H9 (cell line): ENCODE results near the gene SSBP3. TPM values are rescaled to one million over a fixed set of nuclear protein-coding genes. Genes with fewer than 3 reads are reported as not detected.

Experiments used
- DNase-seq: peaks from one replicate; pipeline ENCODE4 v3.0.0-alpha.2; 2017
- H2AFZ ChIP-seq: one replicate; pipeline ENCODE4 v1.6.1; 2013; ENCODE audit warnings: mild to moderate bottlenecking, low read length, control low read depth, moderate library complexity
- H2AK5ac ChIP-seq: 2 replicates; pipeline ENCODE4 v1.6.1; 2013; ENCODE audit warnings: low read length, control low read depth, mixed read lengths; ENCODE audit not compliant: insufficient read length
- H2BK120ac ChIP-seq: one replicate; pipeline ENCODE4 v1.6.1; 2013; ENCODE audit warnings: low read depth, mild to moderate bottlenecking, low read length, control low read depth, inconsistent platforms; ENCODE audit not compliant: poor library complexity, severe bottlenecking
- H2BK12ac ChIP-seq: 2 replicates; pipeline ENCODE4 v1.6.1; 2013; ENCODE audit warnings: low read length, control low read depth, mixed read lengths, low read depth; ENCODE audit not compliant: insufficient read length
- H2BK15ac ChIP-seq: 2 replicates; pipeline ENCODE4 v1.6.1; 2013; ENCODE audit warnings: low read depth, low read length, control low read depth
- H2BK20ac ChIP-seq: one replicate; pipeline ENCODE4 v1.6.1; 2013; ENCODE audit warnings: low read depth, mild to moderate bottlenecking, low read length, control low read depth, inconsistent platforms; ENCODE audit not compliant: poor library complexity, severe bottlenecking
- H2BK5ac ChIP-seq: 2 replicates; pipeline ENCODE4 v1.6.1; 2013; ENCODE audit warnings: low read length, control low read depth, mixed read lengths; ENCODE audit not compliant: insufficient read length
- H3K14ac ChIP-seq: 2 replicates; pipeline ENCODE4 v1.6.1; 2013; ENCODE audit warnings: low read length, control low read depth; ENCODE audit not compliant: insufficient read depth
- H3K18ac ChIP-seq: 2 replicates; pipeline ENCODE4 v1.6.1; 2013; ENCODE audit warnings: low read depth, mild to moderate bottlenecking, mixed read lengths, low read length, control low read depth; ENCODE audit not compliant: insufficient read length
- H3K23ac ChIP-seq: 2 replicates; pipeline ENCODE4 v1.6.1; 2013; ENCODE audit warnings: low read length, control low read depth, mixed read lengths, low read depth; ENCODE audit not compliant: insufficient read length
- H3K23me2 ChIP-seq: 2 replicates; pipeline ENCODE4 v1.6.1; 2013; ENCODE audit warnings: low read depth, mild to moderate bottlenecking, mixed read lengths, low read length, control low read depth; ENCODE audit not compliant: insufficient read length, poor library complexity, severe bottlenecking
- H3K27ac ChIP-seq: 2 replicates; pipeline ENCODE4 v1.5.1; 2013; ENCODE audit warnings: low read length, control low read depth, mixed read lengths, low read depth; ENCODE audit not compliant: insufficient read length
- H3K27me3 ChIP-seq: 2 replicates; pipeline ENCODE4 v1.6.1; 2013; ENCODE audit warnings: low read length, control low read depth, inconsistent platforms; ENCODE audit not compliant: insufficient read depth
- H3K4ac ChIP-seq: 2 replicates; pipeline ENCODE4 v1.6.1; 2013; ENCODE audit warnings: low read depth, mild to moderate bottlenecking, control low read depth, inconsistent platforms, low read length, moderate library complexity
- H3K4me1 ChIP-seq: 2 replicates; pipeline ENCODE4 v1.6.1; 2013; ENCODE audit warnings: low read length, control low read depth, inconsistent platforms; ENCODE audit not compliant: insufficient read depth
- H3K4me2 ChIP-seq: 2 replicates; pipeline ENCODE4 v1.6.1; 2013; ENCODE audit warnings: low read length, control low read depth, mixed read lengths; ENCODE audit not compliant: insufficient read length, insufficient read depth
- H3K56ac ChIP-seq: 2 replicates; pipeline ENCODE4 v1.6.1; 2013; ENCODE audit warnings: low read depth, mild to moderate bottlenecking, mixed read lengths, low read length, control low read depth; ENCODE audit not compliant: insufficient read length
- H3K79me1 ChIP-seq: 2 replicates; pipeline ENCODE4 v1.6.1; 2013; ENCODE audit warnings: low read depth, mild to moderate bottlenecking, moderate library complexity, low read length, control low read depth, inconsistent platforms; ENCODE audit not compliant: insufficient read depth, poor library complexity, severe bottlenecking
- H3K79me2 ChIP-seq: 2 replicates; pipeline ENCODE4 v1.6.1; 2013; ENCODE audit warnings: low read length, control low read depth, inconsistent platforms; ENCODE audit not compliant: insufficient read depth
- H3K9ac ChIP-seq: 2 replicates; pipeline ENCODE4 v1.6.1; 2013; ENCODE audit warnings: low read length, control low read depth, mixed read lengths; ENCODE audit not compliant: insufficient read length; ENCODE audit errors: extremely low read depth
- H3K9me3 ChIP-seq: one replicate; pipeline ENCODE4 v1.6.1; 2013; ENCODE audit warnings: low read depth, low read length, inconsistent platforms; ENCODE audit not compliant: control insufficient read depth
- H3T11ph ChIP-seq: one replicate; pipeline ENCODE4 v1.6.1; 2013; ENCODE audit warnings: mild to moderate bottlenecking, low read length, control low read depth, inconsistent platforms
- H4K20me1 ChIP-seq: one replicate; pipeline ENCODE4 v1.6.1; 2013; ENCODE audit not compliant: control insufficient read depth, insufficient read length, insufficient read depth
- H4K5ac ChIP-seq: 2 replicates; pipeline ENCODE4 v1.6.1; 2013; ENCODE audit warnings: low read depth, mild to moderate bottlenecking, mixed read lengths, low read length, control low read depth; ENCODE audit not compliant: insufficient read length
- H4K8ac ChIP-seq: replicated peaks from 2 replicates; pipeline ENCODE4 v1.6.1; 2013; ENCODE audit warnings: low read length, control low read depth, mixed read lengths, low read depth; ENCODE audit not compliant: insufficient read length
- H4K91ac ChIP-seq: 2 replicates; pipeline ENCODE4 v1.6.1; 2013; ENCODE audit warnings: low read depth, mild to moderate bottlenecking, moderate library complexity, mixed read lengths, low read length, control low read depth; ENCODE audit not compliant: insufficient read length
- H3K27ac Mint-ChIP-seq, 3 experiments: 2 replicates in 2 of 3; 3 replicates in 1 of 3; pipeline ENCODE4 v1.8.0; 2020 to 2021; ENCODE audit warnings: mixed read lengths in 3 of 3, mild to moderate bottlenecking in 1 of 3, moderate library complexity in 1 of 3
- H3K27me3 Mint-ChIP-seq: 2 replicates; pipeline ENCODE4 v1.8.0; 2021; ENCODE audit warnings: low read depth, mild to moderate bottlenecking, moderate library complexity, mixed read lengths
- H3K36me3 Mint-ChIP-seq, 3 experiments: 2 replicates in 2 of 3; 3 replicates in 1 of 3; pipeline ENCODE4 v1.8.0; 2020 to 2021; ENCODE audit warnings: low read depth in 3 of 3, mixed read lengths in 3 of 3; ENCODE audit not compliant: insufficient read depth in 1 of 3
- H3K4me1 Mint-ChIP-seq, 2 experiments: 2 replicates each; pipeline ENCODE4 v1.8.0; 2020; ENCODE audit warnings: mixed read lengths in 2 of 2
- H3K4me3 Mint-ChIP-seq, 2 experiments: 2 replicates in 1 of 2; 3 replicates in 1 of 2; pipeline ENCODE4 v1.8.0; 2020 to 2021; ENCODE audit warnings: mild to moderate bottlenecking in 2 of 2, mixed read lengths in 2 of 2, moderate library complexity in 1 of 2
- H3K9me3 Mint-ChIP-seq, 2 experiments: 2 replicates in 1 of 2; 3 replicates in 1 of 2; pipeline ENCODE4 v1.8.0; 2020; ENCODE audit warnings: mild to moderate bottlenecking in 2 of 2, mixed read lengths in 2 of 2, moderate library complexity in 1 of 2
- WGBS: extraction: QIAGEN DNeasy Blood & Tissue Kit; methylation state at CpG from one replicate; pipeline ENCODE4 v1.1.7; 2013; ENCODE audit warnings: missing lambda C conversion rate, low lambda C conversion rate, mixed read lengths; ENCODE audit not compliant: insufficient read length; ENCODE audit errors: extremely low coverage; 5-methylcytosine and 5-hydroxymethylcytosine counted together
- total RNA-seq: library from RNA; stranded (reverse); gene quantifications from 2 replicates; pipeline ENCODE4 v1.2.1, GENCODE V29; 2021
- TF ChIP-seq, protein P1 (sequence below): fragments of 200-600 bp; sonication (generic); conservative IDR thresholded peaks from 3 replicates; pipeline ENCODE4 v1.8.0; 2021; ENCODE audit warnings: antibody characterized with exemption, mild to moderate bottlenecking

The SSBP3 gene
- total RNA-seq, 1 experiment from 2014 or later, result 126 TPM

DNA sequence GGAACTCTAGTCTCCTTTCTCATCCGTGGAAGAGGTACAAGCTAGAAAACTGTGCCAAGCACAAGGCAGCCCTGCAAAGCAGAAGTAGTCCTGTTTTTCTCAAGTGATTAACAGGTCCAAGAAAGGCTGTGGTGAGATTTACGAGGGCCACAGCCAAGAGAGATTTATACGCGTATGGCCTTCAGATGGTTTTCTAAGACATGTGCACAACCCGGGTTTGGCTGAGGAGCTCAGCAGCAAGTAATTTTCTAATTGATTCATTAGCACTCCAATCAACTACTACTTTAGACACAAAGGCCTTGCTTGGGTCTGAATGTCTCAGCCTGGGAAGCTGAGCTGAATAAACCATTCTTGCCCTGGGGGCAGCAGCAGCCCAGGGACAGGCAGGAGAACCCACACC is 55.8 kb downstream of the SSBP3 start:
- H3K9ac ChIP-seq, result no peak overlapping the region
- H3K4me1 ChIP-seq, result peaks cover 13% of the 10 kb centered on the region; the same call in 1 of the 2 replicates
- Mint-ChIP-seq H3K27me3 (no peaks in the 10 kb centered on the region; the same call in 1 of the 2 replicates), H3K27ac (peak overlapping the region; percentile 28 to 87 (median 77); a peak in 4 of 7 replicates), H3K36me3 (peaks cover 6 to 26% (median 14%) of the 10 kb centered on the region in 3 experiments; a peak in 5 of 7 replicates), H3K9me3 (no peaks in the 10 kb centered on the region), H3K4me3 (no peak overlapping the region), H3K4me1 (peaks cover 68 to 74% of the 10 kb centered on the region in 2 experiments)
- H3K18ac ChIP-seq, result no peak overlapping the region
- no peak overlapping the region for H4K8ac ChIP-seq
- no peak overlapping the region for H3K4me2 ChIP-seq
- H4K20me1 ChIP-seq, result no peaks in the 10 kb centered on the region
- no peak overlapping the region for H2BK15ac ChIP-seq
- no peak overlapping the region for H2BK5ac ChIP-seq
- H3K56ac ChIP-seq, result no peak overlapping the region
- no peak overlapping the region for H3T11ph ChIP-seq
- no peak overlapping the region for H3K27ac ChIP-seq
- peaks cover 12% of the 10 kb centered on the region for H3K79me1 ChIP-seq
- no peak for DNase-seq
- H3K23ac ChIP-seq, result no peak overlapping the region
- H2BK12ac ChIP-seq, result no peak overlapping the region
- H4K5ac ChIP-seq, result no peak overlapping the region
- TF ChIP-seq, protein P1, sequence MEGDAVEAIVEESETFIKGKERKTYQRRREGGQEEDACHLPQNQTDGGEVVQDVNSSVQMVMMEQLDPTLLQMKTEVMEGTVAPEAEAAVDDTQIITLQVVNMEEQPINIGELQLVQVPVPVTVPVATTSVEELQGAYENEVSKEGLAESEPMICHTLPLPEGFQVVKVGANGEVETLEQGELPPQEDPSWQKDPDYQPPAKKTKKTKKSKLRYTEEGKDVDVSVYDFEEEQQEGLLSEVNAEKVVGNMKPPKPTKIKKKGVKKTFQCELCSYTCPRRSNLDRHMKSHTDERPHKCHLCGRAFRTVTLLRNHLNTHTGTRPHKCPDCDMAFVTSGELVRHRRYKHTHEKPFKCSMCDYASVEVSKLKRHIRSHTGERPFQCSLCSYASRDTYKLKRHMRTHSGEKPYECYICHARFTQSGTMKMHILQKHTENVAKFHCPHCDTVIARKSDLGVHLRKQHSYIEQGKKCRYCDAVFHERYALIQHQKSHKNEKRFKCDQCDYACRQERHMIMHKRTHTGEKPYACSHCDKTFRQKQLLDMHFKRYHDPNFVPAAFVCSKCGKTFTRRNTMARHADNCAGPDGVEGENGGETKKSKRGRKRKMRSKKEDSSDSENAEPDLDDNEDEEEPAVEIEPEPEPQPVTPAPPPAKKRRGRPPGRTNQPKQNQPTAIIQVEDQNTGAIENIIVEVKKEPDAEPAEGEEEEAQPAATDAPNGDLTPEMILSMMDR, result no peak
- H3K23me2 ChIP-seq, result no peaks in the 10 kb centered on the region
- no CpG with 5 or more reads among the region's 5 CpGs for WGBS
- no peak overlapping the region for H2BK120ac ChIP-seq
- H4K91ac ChIP-seq, result no peak overlapping the region
- no peak overlapping the region for H2AK5ac ChIP-seq
- H3K79me2 ChIP-seq, result peaks cover 26% of the 10 kb centered on the region; the same call in 1 of the 2 replicates
- H2BK20ac ChIP-seq, result no peak overlapping the region
- H3K14ac ChIP-seq, result no peak overlapping the region
- H3K27me3 ChIP-seq, result no peaks in the 10 kb centered on the region
- H3K4ac ChIP-seq, result no peak overlapping the region
- H3K9me3 ChIP-seq, result no peaks in the 10 kb centered on the region
- no peak overlapping the region for H2AFZ ChIP-seq
